ENCODE measurements around the gene DYNLRB1. TPM values are rescaled to one million over a fixed set of nuclear protein-coding genes. Genes with fewer than 3 reads are reported as not detected.

Gene DYNLRB1

GRCh38 chr20:34585019-34585418 lies 68.8 kb downstream of the DYNLRB1 start:
- Histone ChIP-seq H3K14ac (ENCODE audit: low read length) (no peak overlapping the region), H3K18ac (ENCODE audit: low read length) (no peak overlapping the region), H2AFZ (ENCODE audit: low read length) (no peak overlapping the region), H3K4me3 (ENCODE audit: low read length in 2 of 2) (no peak overlapping the region), H3K4me1 (ENCODE audit: control insufficient read depth in 2 of 2, insufficient read depth in 1 of 2, low read depth in 1 of 2, low read length in 2 of 2) (peaks cover 0 to 11% of the 10 kb centered on the region in 2 donors), H3K27ac (replicated peaks; ENCODE audit: low read length) (no peak overlapping the region), H3K79me1 (ENCODE audit: low read depth, low read length) (no peaks in the 10 kb centered on the region), H3K36me3 (replicated peaks in 1 of 2; ENCODE audit: control insufficient read depth in 2 of 2, insufficient read depth in 2 of 2, low read length in 2 of 2) (peaks cover 3 to 63% of the 10 kb centered on the region in 2 donors), H2BK120ac (ENCODE audit: low read depth, low read length) (no peak overlapping the region), H4K91ac (ENCODE audit: low read depth, low read length, poor library complexity) (no peak overlapping the region), H2BK15ac (ENCODE audit: low read length) (no peak overlapping the region), H3K4ac (ENCODE audit: low read length) (no peak overlapping the region), H2AK5ac (ENCODE audit: low read depth, low read length) (no peak overlapping the region), H3K9ac (ENCODE audit: low read depth, low read length, poor library complexity) (no peak overlapping the region), H4K8ac (ENCODE audit: low read depth, low read length) (no peak overlapping the region), H3K4me2 (ENCODE audit: insufficient read depth, low read length, poor library complexity, severe bottlenecking) (no peak overlapping the region), H2BK5ac (ENCODE audit: low read length) (no peak overlapping the region), H3K27me3 (ENCODE audit: control insufficient read depth in 3 of 3, insufficient read depth in 3 of 3, low read depth in 1 of 3, low read length in 3 of 3) (no peaks in the 10 kb centered on the region), H3K9me3 (replicated peaks in 1 of 2; ENCODE audit: control insufficient read depth in 2 of 2, insufficient read depth in 1 of 2, low read depth in 1 of 2, low read length in 2 of 2) (no peaks in the 10 kb centered on the region), H3K23ac (ENCODE audit: low read depth, low read length, poor library complexity) (no peak overlapping the region), H2BK12ac (ENCODE audit: low read length) (no peak overlapping the region)
- DNase-seq (ENCODE audit: low spot score), result no peak
- WGBS, 2 donors (ENCODE audit: extremely low coverage in 2 of 2, insufficient read length in 2 of 2, insufficient replicate concordance in 1 of 2), result no CpG with 5 or more reads among the region's 5 CpGs

GRCh38 chr20:34586488-34587163 lies 70.4 kb downstream of the DYNLRB1 start:
- Histone ChIP-seq H2BK120ac (ENCODE audit: low read depth, low read length) (no peak overlapping the region), H2BK12ac (ENCODE audit: low read length) (no peak overlapping the region), H2AK5ac (ENCODE audit: low read depth, low read length) (no peak overlapping the region), H3K14ac (ENCODE audit: low read length) (no peak overlapping the region), H2BK15ac (ENCODE audit: low read length) (no peak overlapping the region), H4K91ac (ENCODE audit: low read depth, low read length, poor library complexity) (no peak overlapping the region), H2AFZ (ENCODE audit: low read length) (no peak overlapping the region), H3K27ac (replicated peaks; ENCODE audit: low read length) (no peak overlapping the region), H4K8ac (ENCODE audit: low read depth, low read length) (no peak overlapping the region), H3K9ac (ENCODE audit: low read depth, low read length, poor library complexity) (no peak overlapping the region), H3K9me3 (replicated peaks in 1 of 2; ENCODE audit: control insufficient read depth in 2 of 2, insufficient read depth in 1 of 2, low read depth in 1 of 2, low read length in 2 of 2) (no peaks in the 10 kb centered on the region), H3K79me1 (ENCODE audit: low read depth, low read length) (no peaks in the 10 kb centered on the region), H2BK5ac (ENCODE audit: low read length) (no peak overlapping the region), H3K23ac (ENCODE audit: low read depth, low read length, poor library complexity) (no peak overlapping the region), H3K18ac (ENCODE audit: low read length) (no peak overlapping the region), H3K4ac (ENCODE audit: low read length) (no peak overlapping the region), H3K4me2 (ENCODE audit: insufficient read depth, low read length, poor library complexity, severe bottlenecking) (no peak overlapping the region), H3K36me3 (replicated peaks in 1 of 2; ENCODE audit: control insufficient read depth in 2 of 2, insufficient read depth in 2 of 2, low read length in 2 of 2) (peaks cover 3 to 47% of the 10 kb centered on the region in 2 donors), H3K4me3 (ENCODE audit: low read length in 2 of 2) (no peak overlapping the region), H3K27me3 (ENCODE audit: control insufficient read depth in 3 of 3, insufficient read depth in 3 of 3, low read depth in 1 of 3, low read length in 3 of 3) (no peaks in the 10 kb centered on the region), H3K4me1 (ENCODE audit: control insufficient read depth in 2 of 2, insufficient read depth in 1 of 2, low read depth in 1 of 2, low read length in 2 of 2) (peaks cover 0 to 10% of the 10 kb centered on the region in 2 donors)
- DNase-seq (ENCODE audit: low spot score), result no peak
- no CpG with 5 or more reads among the region's 9 CpGs for WGBS, 2 donors (ENCODE audit: extremely low coverage in 2 of 2, insufficient read length in 2 of 2, insufficient replicate concordance in 1 of 2)

Small RNAs within 50 kb of the gene (small RNA-seq; reads per million reads assigned to genes)
- not detected for gene RF00019 (ENCODE audit: insufficient read depth)

Measured in neuronal stem cell (in vitro differentiated cells).